Hematopoietic multipotent progenitor cell treated with erythropoietin and hydrocortisone succinate and interleukin-3 and kit ligand, for 8 days (in vitro differentiated cells): ENCODE results near the gene MMS19.
"Not testable (repeated sequence)": the region's sequence is repeated elsewhere in the genome, so short reads cannot be mapped to it uniquely, and the experiment has no call there.

Source experiments
- DNase-seq: peaks from one replicate; pipeline ENCODE4 v3.0.0-alpha.2; 2015

The MMS19 gene

DNA sequence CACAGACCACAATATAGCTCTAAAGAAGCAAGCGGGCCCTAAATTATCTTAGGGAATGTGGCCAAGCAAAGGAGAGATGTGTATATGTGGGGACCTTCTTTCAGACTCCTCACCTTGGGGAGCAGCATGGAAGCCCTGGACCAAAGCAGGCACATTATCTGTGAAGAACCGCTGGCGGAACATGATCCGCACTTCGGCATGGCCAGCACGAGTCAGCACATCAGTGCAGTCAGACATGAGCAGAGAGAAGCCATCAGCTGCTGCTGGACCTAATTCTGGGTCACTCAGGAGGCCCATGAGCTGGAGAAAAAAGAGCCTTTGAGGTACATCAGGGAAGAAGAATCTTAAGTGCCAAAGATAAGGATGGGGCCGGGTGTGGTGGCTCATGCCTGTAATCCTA, 38.3 kb downstream of the MMS19 start:
- no peak for DNase-seq

- no peak for DNase-seq
These were observed 39.1 kb downstream of the MMS19 start for GRCh38 chr10:97459111-97459510.

DNA sequence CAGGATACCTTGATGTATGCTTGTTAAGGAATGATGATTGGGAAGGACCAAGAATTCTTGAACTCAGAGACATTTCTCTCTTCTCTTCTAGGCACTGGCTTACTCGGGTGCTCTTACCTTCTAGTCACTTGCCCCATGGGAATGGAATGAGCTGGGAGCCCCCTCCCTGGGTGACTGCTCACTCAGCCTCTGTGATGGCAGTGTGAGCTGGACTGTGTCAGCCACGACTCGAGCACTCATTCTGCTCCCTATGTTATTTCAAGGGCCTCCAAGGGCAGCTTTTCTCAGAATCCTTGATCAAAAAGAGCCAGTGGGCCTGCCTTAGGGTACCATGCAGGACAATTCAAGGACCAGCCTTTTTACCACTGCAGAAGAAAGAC, 41.5 kb downstream of the MMS19 start:
- DNase-seq = no peak

- DNase-seq = no peak
These were observed 42.1 kb downstream of the MMS19 start for GRCh38 chr10:97456034-97456685.

- DNase-seq = peak; percentile 50
These were observed 43.7 kb downstream of the MMS19 start for GRCh38 chr10:97454330-97455036.

GRCh38 chr10:97452352-97452751, 45.9 kb downstream of the MMS19 start:
- DNase-seq = no peak

DNA sequence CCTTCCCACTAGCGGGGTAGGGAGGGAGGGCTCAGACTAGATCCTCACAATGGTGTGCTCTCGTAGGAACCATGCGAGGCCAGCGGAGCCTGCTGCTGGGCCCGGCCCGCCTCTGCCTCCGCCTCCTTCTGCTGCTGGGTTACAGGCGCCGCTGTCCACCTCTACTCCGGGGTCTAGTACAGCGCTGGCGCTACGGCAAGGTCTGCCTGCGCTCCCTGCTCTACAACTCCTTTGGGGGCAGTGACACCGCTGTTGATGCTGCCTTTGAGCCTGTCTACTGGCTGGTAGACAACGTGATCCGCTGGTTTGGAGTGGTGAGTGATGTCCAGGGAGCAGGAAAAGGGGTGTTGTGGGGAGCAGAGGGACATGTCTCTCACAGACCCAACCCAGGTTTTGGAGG, 46.6 kb downstream of the MMS19 start:
- DNase-seq = no peak

- no peak for DNase-seq
These were observed 47.4 kb downstream of the MMS19 start for GRCh38 chr10:97450828-97451227.

GRCh38 chr10:97445722-97446639, 52.2 kb downstream of the MMS19 start, which contains the start of the genes EXOSC1 and ZDHHC16:
Gene EXOSC1, minus strand, starts transcription at chr10:97446006. Its CDS starts 21 bp downstream, at chr10:97445985.
Gene ZDHHC16, plus strand, starts transcription at chr10:97446175. Its CDS starts 5,501 bp downstream, at chr10:97451676.
- peak; percentile 96 for DNase-seq

DNA sequence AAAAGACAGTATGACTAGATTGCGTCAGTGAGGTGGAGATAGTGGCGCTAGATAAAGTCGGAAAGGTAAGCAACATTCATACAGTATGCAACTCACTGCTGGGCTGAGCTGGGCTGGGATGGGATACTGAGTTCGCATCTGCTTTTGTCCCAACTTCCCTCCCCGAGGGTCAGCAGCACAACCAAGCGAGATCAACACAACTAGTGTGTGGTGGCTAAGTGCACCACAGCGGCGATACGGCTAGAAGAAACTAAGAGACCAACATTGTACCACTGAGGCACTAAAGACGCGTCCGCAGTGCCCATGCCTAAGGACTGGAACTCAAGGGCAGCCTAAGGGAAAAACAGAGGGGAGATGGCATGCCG, 52.9 kb downstream of the MMS19 start:
- no peak for DNase-seq

DNA sequence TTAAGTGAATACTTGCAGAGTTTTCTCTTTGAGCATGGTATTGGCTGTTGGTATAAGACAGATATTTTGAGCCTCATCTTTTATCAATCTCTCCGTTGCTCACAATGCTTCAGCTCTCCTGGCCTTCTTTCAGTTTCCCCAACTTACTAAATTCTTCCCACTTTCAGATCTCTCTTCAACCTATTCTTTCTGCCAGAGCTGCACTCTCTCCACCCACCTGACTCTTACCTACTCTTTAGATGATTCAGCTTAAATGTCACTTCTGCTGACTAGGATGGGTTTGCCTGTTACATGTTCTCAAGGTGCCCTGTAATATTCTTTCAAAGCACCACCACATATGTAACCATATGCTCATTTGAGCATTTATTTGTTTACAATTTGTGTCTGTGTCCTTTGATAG, 54.0 kb downstream of the MMS19 start:
- DNase-seq = no peak

GRCh38 chr10:97442277-97442676, 55.9 kb downstream of the MMS19 start:
- no peak for DNase-seq

GRCh38 chr10:97435211-97435610, 63.0 kb downstream of the MMS19 start:
- DNase-seq = no peak

DNA sequence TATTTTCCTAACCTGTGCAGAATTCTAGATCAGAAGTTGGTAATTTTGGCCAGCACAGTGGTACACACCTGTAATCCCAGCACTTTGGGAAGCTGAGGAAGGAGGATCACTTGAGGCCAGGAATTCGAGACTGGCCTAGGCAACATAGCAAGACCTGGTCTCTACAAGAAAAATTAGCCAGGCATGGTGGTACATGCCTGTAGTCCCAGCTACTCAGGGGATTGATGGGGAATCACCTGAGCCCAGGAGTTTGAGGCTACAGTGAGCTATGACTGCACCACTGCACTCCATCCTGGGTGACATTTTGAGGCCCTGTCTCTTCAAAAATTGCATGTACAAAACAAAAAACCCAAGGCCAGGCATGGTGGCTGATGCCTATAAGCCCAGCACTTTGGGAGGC, 63.7 kb downstream of the MMS19 start:
- no peak for DNase-seq

GRCh38 chr10:97434055-97434454, 64.2 kb downstream of the MMS19 start:
- no peak for DNase-seq

GRCh38 chr10:97428572-97428981, 69.6 kb downstream of the MMS19 start:
- DNase-seq = no peak

GRCh38 chr10:97427571-97428179, 70.5 kb downstream of the MMS19 start:
- peak; percentile 33 for DNase-seq

GRCh38 chr10:97426776-97427570, 71.2 kb downstream of the MMS19 start:
- no peak for DNase-seq

DNA sequence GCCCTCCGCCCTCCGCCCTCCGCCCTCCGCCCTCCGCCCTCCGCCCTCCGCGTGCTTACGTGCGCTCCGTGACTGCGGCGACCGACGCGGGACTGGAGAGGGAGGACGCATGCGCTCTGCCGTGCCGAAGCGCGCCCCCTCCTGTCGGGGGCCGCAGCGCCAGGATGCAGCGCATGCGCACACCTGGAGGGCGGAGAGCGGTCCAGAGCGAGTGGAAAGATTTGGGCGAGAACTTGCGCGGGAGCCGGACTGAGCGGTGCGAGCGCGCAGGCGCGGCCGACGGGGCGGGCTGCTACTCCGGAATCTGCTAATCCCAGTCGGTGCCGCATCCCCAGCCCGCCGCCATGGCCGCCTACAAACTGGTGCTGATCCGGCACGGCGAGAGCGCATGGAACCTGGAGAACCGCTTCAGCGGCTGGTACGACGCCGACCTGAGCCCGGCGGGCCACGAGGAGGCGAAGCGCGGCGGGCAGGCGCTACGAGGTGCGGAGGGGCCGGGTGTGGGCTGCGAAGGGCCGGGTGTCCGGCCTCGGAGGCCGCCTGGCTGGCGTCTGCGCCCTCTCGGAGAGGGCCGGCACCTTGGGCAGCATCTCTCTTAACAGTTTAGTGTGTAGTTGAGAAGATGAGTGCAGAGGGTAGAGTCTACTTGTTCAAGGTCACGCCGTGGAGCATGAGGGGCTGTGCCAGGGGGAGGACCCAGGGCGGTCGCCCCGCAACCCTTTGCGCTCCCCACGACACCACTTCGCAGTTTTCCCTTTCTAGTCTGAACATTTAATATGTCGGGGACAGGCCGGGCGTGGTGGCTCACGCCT, 72.1 kb downstream of the MMS19 start, which contains the start of gene PGAM1:
PGAM1 (plus strand) TSS at position 228 of the 812 bp plus-strand sequence; CDS start at position 345, 117 bp downstream.
- DNase-seq = peak; percentile 95

DNA sequence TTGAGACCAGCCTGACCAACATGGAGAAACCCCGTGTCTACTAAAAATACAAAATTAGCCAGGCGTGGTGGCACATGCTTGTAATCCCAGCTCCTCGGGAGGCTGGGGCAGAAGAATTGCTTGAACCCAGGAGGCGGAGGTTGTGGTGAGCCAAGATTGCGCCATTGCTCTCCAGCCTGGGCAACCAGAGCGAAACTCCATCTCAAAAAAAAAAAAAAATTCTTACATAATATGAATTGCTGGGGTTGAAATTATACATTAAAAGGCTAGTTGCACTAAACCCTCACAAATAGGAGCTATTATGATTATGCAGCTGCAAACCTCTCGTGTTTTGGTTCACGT, 74.5 kb downstream of the MMS19 start:
- not testable (repeated sequence) for DNase-seq

DNA sequence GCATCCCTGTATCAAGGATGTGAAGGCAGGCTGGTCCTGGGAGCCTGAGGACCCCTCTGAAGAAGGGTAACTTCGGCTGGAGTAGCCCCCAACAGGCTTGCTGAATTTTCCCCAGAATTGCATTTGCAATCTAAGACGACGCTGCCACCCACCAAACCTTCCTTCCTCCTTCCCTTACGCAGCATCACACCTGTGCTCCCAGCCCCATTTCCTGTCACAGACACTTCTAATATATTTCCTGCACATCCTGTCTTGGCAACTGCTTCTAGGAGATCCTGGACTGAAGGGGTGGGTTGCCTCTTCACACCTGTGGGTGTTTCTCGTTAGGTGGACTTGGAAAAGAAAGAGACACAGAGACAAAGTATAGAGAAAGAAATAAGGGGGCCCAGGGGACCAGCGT, 81.7 kb downstream of the MMS19 start:
- DNase-seq = no peak
